Fibroblast of mammary gland (primary cell): ENCODE measurements around the gene ELMO3.

Experiments
- DNase-seq: peaks from one replicate; pipeline ENCODE4 v3.0.0-alpha.2; 2010; ENCODE audit warnings: low read depth
- H3K4me3 ChIP-seq: 2 replicates; pipeline ENCODE4 v1.5.1; 2011; ENCODE audit warnings: low read depth, mild to moderate bottlenecking, low read length, moderate library complexity; ENCODE audit not compliant: control insufficient read depth
- CTCF ChIP-seq: conservative IDR thresholded peaks from 2 replicates; pipeline ENCODE4 v1.5.1; 2011; ENCODE audit warnings: low read depth, low read length, inconsistent platforms; ENCODE audit not compliant: control insufficient read depth, insufficient read depth

ELMO3 gene

GRCh38 chr16:67229906-67230808 lies 31.2 kb downstream of the ELMO3 start:
- no peak for TF ChIP-seq CTCF
- DNase-seq, result no peak
- no peak overlapping the region for H3K4me3 ChIP-seq

DNA sequence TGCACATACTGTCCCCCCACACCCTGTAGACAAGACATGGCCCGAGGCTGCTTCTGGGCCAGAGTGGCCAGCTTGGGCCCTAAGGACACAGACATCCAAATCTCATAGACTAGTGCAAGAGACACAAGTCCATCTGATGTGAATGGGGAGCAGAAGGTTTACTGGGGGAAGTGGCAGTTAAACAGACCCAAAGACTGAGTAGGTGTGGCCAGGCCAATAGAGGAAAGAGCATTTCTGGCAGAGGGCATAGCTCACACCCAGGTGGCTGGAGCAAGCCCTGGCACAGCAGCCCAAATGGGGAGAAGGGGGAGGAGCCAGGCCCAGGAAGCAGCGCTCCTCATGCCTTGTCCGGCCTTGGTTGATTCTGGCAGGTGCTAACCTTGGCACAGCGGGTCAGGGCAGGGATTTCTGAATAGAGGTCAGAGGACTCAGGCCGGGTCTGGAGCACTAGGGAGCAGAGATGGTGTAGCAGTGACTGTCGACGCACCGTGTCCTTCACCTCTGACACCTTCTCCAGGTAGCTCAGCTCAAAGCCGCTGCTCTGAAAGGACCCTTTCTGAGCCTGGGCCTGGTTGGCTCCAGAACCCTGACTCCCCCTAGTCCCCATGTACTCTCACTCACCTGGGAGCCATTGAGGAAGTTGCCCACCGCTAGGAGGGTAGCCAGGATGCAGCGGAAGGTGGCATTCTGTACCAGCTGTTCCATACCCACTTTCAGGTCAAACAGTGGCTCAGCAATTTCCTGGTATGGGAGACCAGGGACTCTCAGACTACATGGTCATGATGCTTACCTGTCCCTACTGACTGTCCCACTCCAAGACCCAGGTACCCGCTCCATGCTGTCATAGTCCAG lies 32.1 kb downstream of the ELMO3 start:
- no peak overlapping the region for H3K4me3 ChIP-seq
- DNase-seq, result no peak
- no peak for TF ChIP-seq CTCF

DNA sequence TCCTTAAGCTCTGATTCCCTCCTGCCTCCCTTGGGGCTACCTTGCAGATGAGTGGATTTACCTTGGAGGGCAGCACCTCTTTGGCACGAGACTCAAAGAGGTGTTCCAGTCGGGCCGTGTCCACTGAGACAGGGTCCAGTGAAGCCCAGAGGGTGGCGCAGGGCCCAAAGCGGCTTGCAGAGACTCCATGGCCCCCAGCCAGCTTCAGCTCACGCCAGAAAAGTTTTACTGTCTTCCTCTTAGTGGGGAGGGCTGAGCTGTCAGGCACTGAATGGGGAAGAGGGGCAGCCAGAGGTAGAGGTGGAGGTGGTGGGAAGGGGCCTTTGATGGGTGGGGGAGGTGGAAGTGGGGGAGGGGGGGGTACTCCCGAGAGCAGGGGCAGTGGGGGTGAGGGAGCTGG lies 34.7 kb downstream of the ELMO3 start:
- no peak overlapping the region for H3K4me3 ChIP-seq
- TF ChIP-seq CTCF, result no peak
- DNase-seq, result no peak

DNA sequence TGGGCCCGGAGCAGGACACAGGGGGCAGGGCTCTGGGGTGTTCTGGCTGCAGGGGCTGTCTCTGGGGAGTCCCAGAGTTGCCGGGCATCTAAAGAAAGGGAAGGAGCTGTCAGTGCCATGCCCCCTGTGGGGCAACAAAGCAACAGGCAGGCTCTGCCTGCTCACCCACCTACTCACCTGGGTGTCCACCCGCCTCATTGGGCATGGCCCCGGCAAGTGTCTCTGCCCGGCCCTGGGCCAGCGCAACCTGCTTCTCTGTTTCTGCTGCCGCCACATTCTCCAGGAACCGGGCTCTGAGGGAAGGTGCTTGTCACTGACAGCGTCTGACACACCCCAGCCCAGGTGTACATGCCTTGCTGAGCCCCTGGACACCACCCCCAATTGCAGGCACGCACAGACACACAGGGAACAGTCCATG lies 35.3 kb downstream of the ELMO3 start:
- no peak overlapping the region for H3K4me3 ChIP-seq
- no peak for TF ChIP-seq CTCF
- DNase-seq, result no peak

GRCh38 chr16:67235816-67236562 lies 37.1 kb downstream of the ELMO3 start:
- TF ChIP-seq CTCF, result no peak
- DNase-seq, result no peak
- H3K4me3 ChIP-seq, result no peak overlapping the region
